Measurements from ENCODE around the gene C22orf15. TPM values are rescaled to one million over a fixed set of nuclear protein-coding genes. Genes with fewer than 3 reads are reported as not detected.

C22orf15 gene
- total and polyA plus RNA-seq, 2 of the 8 experiments (the other 6 are each of a cell fraction or from before 2014, with no cell fraction given) = 4.2 to 4.9 TPM

DNA sequence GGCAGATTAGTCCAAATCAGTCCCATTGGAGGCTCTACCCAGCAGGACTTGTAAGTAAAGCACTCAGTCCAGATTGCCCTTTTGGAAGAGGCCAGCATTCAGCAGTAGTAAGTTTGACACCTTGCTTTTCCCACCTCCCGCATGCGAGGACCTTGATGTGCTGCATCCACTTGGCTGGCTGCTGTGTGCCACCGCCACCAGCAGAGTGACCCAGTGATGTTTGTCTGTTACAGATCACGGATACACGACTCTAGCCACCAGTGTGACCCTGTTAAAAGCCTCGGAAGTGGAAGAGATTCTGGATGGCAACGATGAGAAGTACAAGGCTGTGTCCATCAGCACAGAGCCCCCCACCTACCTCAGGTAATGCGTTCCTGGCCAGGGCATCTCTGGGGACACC lies 30.5 kb downstream of the C22orf15 start (continued):
- TF ChIP-seq SP1 (IDR thresholded peaks at IDR 0.05; ENCODE audit: low read depth, low read length) = no peak
- TF ChIP-seq CHD2 (IDR thresholded peaks at IDR 0.05; ENCODE audit: low read length) = no peak

Measured in H1 (cell line).